ENCODE results near the gene VEGFC. TPM values are rescaled to one million over a fixed set of nuclear protein-coding genes. Genes with fewer than 3 reads are reported as not detected.

VEGFC gene
- total and polyA plus RNA-seq, 3 donors from 2014 or later, result 2.8 to 4.3 (median 4.0) TPM

DNA sequence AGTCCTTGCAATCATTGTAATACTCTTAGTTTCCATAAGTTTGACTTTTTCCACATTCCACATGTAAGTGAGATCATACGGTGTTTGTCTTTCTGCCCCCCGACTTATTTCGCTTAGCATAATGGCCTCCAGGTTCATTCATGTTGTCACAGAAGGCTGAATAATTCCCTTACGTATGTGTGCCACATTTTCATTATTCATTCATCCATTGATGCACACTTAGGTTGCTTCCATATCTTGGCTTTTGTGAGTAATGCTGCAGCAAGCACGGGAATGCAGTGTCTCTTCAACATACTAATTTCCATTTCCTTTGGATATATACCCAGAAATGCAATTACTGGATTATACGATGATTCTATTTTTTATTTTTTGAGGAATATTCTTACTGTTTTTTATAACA is 22.0 kb upstream of the VEGFC start:
- intact Hi-C loops (cut with DNase I; ENCODE audit: low total_unique reads), result no loop called here
- Histone ChIP-seq H3K9me3 (no peaks in the 10 kb centered on the region), H3K4me3 (no peak overlapping the region), H3K4me1 (no peaks in the 10 kb centered on the region), H3K27ac (no peak overlapping the region), H3K27me3 (no peaks in the 10 kb centered on the region), H3K36me3 (ENCODE audit: low read depth, missing control alignments) (no peaks in the 10 kb centered on the region)
- TF ChIP-seq, protein P1, sequence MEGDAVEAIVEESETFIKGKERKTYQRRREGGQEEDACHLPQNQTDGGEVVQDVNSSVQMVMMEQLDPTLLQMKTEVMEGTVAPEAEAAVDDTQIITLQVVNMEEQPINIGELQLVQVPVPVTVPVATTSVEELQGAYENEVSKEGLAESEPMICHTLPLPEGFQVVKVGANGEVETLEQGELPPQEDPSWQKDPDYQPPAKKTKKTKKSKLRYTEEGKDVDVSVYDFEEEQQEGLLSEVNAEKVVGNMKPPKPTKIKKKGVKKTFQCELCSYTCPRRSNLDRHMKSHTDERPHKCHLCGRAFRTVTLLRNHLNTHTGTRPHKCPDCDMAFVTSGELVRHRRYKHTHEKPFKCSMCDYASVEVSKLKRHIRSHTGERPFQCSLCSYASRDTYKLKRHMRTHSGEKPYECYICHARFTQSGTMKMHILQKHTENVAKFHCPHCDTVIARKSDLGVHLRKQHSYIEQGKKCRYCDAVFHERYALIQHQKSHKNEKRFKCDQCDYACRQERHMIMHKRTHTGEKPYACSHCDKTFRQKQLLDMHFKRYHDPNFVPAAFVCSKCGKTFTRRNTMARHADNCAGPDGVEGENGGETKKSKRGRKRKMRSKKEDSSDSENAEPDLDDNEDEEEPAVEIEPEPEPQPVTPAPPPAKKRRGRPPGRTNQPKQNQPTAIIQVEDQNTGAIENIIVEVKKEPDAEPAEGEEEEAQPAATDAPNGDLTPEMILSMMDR (IDR thresholded peaks at IDR 0.05), result no peak
- WGBS, 2 donors, result 62 to 72% methylated on average over 6 of the region's 6 CpGs
- no peak for DNase-seq

DNA sequence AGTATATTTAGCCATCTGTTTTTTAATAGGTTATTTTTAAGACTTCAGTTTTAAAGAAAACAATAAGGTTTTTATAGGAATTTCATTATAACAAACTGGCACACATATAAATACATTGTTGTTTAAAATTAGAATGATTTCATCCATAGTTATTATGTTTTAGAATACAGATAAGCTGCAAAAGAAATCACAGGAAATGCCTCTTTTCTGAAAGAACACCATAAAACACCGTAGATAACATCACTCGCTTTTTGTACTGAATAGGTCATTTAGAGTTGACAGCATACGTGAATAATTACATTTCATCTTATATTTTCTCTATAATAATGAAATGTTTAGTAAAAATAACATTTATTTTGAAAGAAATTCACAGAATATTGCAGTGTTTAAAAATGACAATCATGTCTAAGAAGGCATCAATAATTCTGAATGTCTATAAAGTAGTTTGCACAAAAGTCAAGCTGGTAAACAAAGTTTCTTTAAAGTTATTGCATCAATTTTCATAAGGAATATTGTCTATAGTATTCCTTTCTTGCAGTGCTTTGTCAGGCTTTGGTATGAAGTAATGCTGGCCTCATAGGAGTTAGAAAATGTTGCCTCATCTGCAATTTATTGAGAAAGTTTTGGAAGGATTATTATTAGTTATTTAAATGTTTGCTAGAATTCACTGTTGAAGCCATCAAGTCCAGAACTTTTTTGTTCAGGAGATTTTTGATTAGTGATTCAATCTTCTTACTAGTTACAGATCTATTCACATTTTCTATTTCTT is 17.9 kb upstream of the VEGFC start:
- Histone ChIP-seq H3K4me3 (no peak overlapping the region), H3K27ac (no peak overlapping the region), H3K27me3 (no peaks in the 10 kb centered on the region), H3K9me3 (no peaks in the 10 kb centered on the region), H3K4me1 (no peaks in the 10 kb centered on the region), H3K36me3 (ENCODE audit: low read depth, missing control alignments) (no peaks in the 10 kb centered on the region)
- DNase-seq, result no peak
- intact Hi-C loops (cut with DNase I; ENCODE audit: low total_unique reads), result no loop called here
- no peak for TF ChIP-seq POLR2A (IDR thresholded peaks at IDR 0.05)
- TF ChIP-seq, protein P1 (IDR thresholded peaks at IDR 0.05), result no peak
- WGBS, 2 donors, result 42 to 62% methylated on average over 3 of the region's 3 CpGs

DNA sequence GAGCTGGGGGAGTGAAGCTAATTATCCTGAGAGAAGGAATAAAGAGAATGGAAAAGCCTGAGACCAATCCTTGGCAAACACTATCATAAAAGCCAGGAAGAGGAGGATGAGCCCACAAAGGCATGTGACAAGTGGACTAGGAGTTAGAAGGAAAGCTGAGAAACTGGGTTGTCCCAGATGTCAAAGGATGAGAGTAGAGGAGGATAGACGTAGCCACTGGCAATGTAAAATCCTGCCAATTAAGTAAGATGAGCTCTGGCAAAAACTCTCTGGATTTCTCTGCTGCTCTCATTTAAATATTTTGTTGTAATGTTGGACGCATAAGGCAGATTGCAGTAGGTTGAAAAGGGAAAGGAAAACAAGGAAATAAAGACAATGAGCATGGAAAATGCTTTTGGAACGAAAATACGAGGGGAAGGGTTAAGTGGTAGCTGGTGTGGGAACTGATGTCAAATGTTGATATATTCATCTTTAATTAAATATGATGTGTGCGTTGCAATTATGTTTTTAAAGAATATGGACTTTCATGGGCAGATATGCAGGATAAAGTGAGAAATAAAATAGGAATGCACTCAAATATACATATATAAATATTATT is 14.2 kb upstream of the VEGFC start:
- H3K4me1 ChIP-seq, result no peaks in the 10 kb centered on the region
- no peak for TF ChIP-seq POLR2A (IDR thresholded peaks at IDR 0.05)
- TF ChIP-seq, protein P1 (IDR thresholded peaks at IDR 0.05), result no peak
- H3K4me3 ChIP-seq, result no peak overlapping the region
- intact Hi-C loops (cut with DNase I; ENCODE audit: low total_unique reads), result no loop called here
- H3K27me3 ChIP-seq, result no peaks in the 10 kb centered on the region
- no peak for DNase-seq
- H3K9me3 ChIP-seq, result no peaks in the 10 kb centered on the region
- no peak overlapping the region for H3K27ac ChIP-seq
- 83 to 85% methylated on average over 5 of the region's 5 CpGs for WGBS, 2 donors
- H3K36me3 ChIP-seq (ENCODE audit: low read depth, missing control alignments), result no peaks in the 10 kb centered on the region

DNA sequence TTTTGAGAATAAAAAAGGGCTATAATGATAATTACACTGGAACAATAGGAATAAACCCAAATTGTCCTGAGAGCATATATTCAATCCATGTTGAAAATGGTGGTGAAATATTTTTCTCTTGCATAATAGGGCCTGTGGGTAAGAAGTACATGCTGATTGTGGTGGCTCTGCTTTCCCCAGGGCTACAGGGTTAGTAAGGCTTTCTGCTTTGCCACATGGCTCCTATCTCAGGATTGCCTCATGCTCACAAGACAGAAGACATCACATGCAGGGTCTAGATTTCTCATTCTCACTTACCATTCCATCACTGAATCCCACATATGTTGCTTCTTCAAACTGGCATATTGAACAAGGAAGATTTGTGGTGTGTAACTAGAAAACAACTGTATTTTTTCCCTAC is 12.4 kb upstream of the VEGFC start:
- H3K9me3 ChIP-seq, result no peaks in the 10 kb centered on the region
- H3K4me3 ChIP-seq, result no peak overlapping the region
- no peak overlapping the region for H3K27ac ChIP-seq
- TF ChIP-seq, protein P1 (IDR thresholded peaks at IDR 0.05), result no peak
- no peak for TF ChIP-seq POLR2A (IDR thresholded peaks at IDR 0.05)
- intact Hi-C loops (cut with DNase I; ENCODE audit: low total_unique reads), result no loop called here
- H3K36me3 ChIP-seq (ENCODE audit: low read depth, missing control alignments), result no peaks in the 10 kb centered on the region
- H3K4me1 ChIP-seq, result no peaks in the 10 kb centered on the region
- DNase-seq, result no peak
- H3K27me3 ChIP-seq, result no peaks in the 10 kb centered on the region

All from testis (tissue), 3 donors.